Muscle layer of colon (tissue), 2 donors: ENCODE data around the gene IL31.
A peak's percentile ranks its signal among the peaks of the same experiment; 100 is the strongest.

Experiments
- H3K27ac ChIP-seq: one replicate; pipeline ENCODE4 v1.7.0; 2013; ENCODE audit warnings: low read depth, mild to moderate bottlenecking, low read length, moderate library complexity
- H3K27me3 ChIP-seq, 2 donors: one replicate each; pipeline ENCODE4 v1.7.0; 2013; ENCODE audit warnings: low read length in 2 of 2, mild to moderate bottlenecking in 2 of 2; ENCODE audit not compliant: insufficient read depth in 2 of 2, control insufficient read depth in 1 of 2
- H3K36me3 ChIP-seq: one replicate; pipeline ENCODE4 v1.7.0; 2013; ENCODE audit warnings: mild to moderate bottlenecking, low read length; ENCODE audit not compliant: insufficient read depth
- H3K4me1 ChIP-seq: one replicate; pipeline ENCODE4 v1.7.0; 2013; ENCODE audit warnings: mild to moderate bottlenecking, low read length; ENCODE audit not compliant: insufficient read depth
- H3K4me3 ChIP-seq, 2 donors: one replicate each; pipeline ENCODE4 v1.7.0; 2013; ENCODE audit warnings: low read length in 2 of 2, low read depth in 1 of 2, mild to moderate bottlenecking in 1 of 2, moderate library complexity in 1 of 2
- H3K9ac ChIP-seq: one replicate; pipeline ENCODE4 v1.7.0; 2013; ENCODE audit warnings: low read length
- H3K9me3 ChIP-seq: one replicate; pipeline ENCODE4 v1.7.0; 2013; ENCODE audit warnings: mild to moderate bottlenecking, low read length
- donor health status: abdominal sarcoma.
- donor health status: Adenocarcinoma of cecum.

The IL31 gene

GRCh38 chr12:122174155-122174845 is at the start of gene IL31:
IL31 (minus strand) TSS chr12:122174221; CDS start chr12:122174172, 49 bp downstream.
- no peaks in the 10 kb centered on the region for H3K4me1 ChIP-seq
- no peaks in the 10 kb centered on the region for H3K36me3 ChIP-seq
- no peak within 1 kb of the TSS for H3K9ac ChIP-seq
- no peaks in the 10 kb centered on the region for H3K9me3 ChIP-seq
- H3K27me3 ChIP-seq = peaks cover 0 to 6% of the 10 kb centered on the region in 2 donors
- no peak within 1 kb of the TSS for H3K4me3 ChIP-seq
- no peak within 1 kb of the TSS for H3K27ac ChIP-seq

DNA sequence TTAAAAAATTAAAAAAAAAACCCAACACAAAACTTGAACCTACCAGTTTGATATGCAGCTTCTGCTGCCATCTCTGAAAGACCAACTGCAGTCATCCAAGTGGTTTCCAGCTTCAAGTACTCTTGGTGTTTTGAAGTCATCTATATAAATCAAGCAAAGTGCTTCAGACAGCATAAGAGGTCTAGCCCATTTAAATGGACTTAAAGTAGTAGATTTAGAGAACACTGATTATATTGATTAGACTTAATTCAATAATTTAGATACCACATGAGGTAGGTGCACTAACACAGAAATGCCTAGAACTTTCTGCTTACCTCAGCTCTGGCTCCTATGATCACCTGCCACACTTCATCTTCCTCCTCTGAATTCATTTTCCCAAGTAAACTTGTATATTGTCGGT is 42.4 kb upstream of the IL31 start:
- no peak overlapping the region for H3K4me3 ChIP-seq
- no peak overlapping the region for H3K9ac ChIP-seq
- H3K4me1 ChIP-seq = no peaks in the 10 kb centered on the region
- H3K27me3 ChIP-seq = no peaks in the 10 kb centered on the region
- peaks cover 79% of the 10 kb centered on the region for H3K36me3 ChIP-seq
- no peaks in the 10 kb centered on the region for H3K9me3 ChIP-seq
- no peak overlapping the region for H3K27ac ChIP-seq

DNA sequence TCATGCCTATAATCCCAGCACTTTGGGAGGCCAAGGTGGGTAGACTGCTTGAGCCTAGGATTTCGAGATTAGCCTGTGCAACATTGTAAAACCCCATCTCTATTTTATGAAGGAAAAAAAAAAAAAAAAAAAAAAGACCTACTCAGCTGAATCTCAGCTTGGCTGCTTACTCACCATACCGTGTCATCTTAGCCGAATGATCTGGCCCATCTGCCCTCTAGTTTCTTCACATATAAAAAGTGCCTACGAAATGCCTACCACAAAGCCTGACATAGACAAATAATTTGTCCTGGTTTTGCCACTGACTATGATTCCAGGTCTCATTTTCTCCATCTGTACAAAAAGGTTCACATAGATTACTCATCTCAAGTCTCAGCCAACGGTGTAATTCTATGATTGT is 41.8 kb upstream of the IL31 start:
- no peak overlapping the region for H3K27ac ChIP-seq
- H3K4me1 ChIP-seq = no peaks in the 10 kb centered on the region
- H3K27me3 ChIP-seq = no peaks in the 10 kb centered on the region
- no peak overlapping the region for H3K9ac ChIP-seq
- H3K9me3 ChIP-seq = no peaks in the 10 kb centered on the region
- H3K4me3 ChIP-seq = no peak overlapping the region
- H3K36me3 ChIP-seq = peaks cover 76% of the 10 kb centered on the region

DNA sequence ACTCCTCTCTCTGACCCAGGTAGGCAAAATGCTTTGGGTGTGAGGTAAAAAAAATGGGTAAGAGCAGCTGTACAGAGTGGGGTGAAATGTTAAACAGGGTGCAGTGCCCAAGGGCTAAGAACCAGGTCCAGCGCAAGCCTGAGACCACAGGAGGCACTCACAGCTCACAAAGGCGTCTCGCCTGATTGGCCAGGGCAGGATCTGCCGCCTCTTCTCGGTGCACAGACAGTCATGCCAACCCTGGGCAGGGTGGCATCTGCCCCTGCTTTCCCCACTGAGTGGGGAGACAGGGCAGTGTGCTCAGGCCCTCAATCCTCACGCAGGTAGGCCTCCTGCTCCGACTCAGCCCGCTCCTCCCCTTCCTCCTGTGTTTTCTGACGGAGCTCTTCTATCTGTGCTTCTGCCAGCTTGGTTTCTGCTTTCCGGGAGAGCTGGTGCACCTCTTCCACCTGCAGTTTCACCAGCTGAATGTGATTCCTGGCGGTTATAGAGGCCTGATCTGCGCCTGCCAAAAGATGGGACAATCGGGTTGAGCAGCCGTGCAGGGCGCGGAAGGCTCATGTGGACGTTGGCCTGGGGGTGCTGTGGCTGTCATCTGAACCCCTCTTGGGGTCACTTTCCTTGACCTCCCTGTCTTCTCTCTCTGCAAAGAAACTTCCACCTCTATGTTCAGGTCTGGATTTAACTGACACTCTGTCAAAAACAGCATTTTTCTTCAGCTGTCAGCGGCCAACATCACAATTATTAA is 34.2 kb upstream of the IL31 start:
- Histone ChIP-seq H3K27me3 (peaks cover 11 to 23% of the 10 kb centered on the region in 2 donors), H3K4me1 (no peaks in the 10 kb centered on the region), H3K36me3 (peaks cover 50% of the 10 kb centered on the region), H3K9ac (no peak overlapping the region), H3K9me3 (no peaks in the 10 kb centered on the region), H3K27ac (no peak overlapping the region), H3K4me3 (no peak overlapping the region)

- H3K27me3 ChIP-seq = peaks cover 16 to 31% of the 10 kb centered on the region in 2 donors
- H3K36me3 ChIP-seq = peaks cover 42% of the 10 kb centered on the region
- no peaks in the 10 kb centered on the region for H3K4me1 ChIP-seq
- no peak overlapping the region for H3K27ac ChIP-seq
- H3K4me3 ChIP-seq = no peak overlapping the region
- no peak overlapping the region for H3K9ac ChIP-seq
- H3K9me3 ChIP-seq = no peaks in the 10 kb centered on the region
Observed at GRCh38 chr12:122207391-122207790, 33.4 kb upstream of the IL31 start.

DNA sequence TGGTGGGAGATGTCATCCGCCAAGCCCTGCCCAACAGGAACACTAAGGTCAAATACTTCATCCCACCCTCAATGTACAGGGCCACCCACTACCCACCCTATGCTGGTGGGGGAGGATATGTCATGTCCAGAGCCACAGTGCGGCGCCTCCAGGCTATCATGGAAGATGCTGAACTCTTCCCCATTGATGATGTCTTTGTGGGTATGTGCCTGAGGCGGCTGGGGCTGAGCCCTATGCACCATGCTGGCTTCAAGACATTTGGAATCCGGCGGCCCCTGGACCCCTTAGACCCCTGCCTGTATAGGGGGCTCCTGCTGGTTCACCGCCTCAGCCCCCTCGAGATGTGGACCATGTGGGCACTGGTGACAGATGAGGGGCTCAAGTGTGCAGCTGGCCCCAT is 33.0 kb upstream of the IL31 start:
- H3K27me3 ChIP-seq = peaks cover 17 to 31% of the 10 kb centered on the region in 2 donors
- H3K36me3 ChIP-seq = peaks cover 37% of the 10 kb centered on the region
- no peaks in the 10 kb centered on the region for H3K9me3 ChIP-seq

DNA sequence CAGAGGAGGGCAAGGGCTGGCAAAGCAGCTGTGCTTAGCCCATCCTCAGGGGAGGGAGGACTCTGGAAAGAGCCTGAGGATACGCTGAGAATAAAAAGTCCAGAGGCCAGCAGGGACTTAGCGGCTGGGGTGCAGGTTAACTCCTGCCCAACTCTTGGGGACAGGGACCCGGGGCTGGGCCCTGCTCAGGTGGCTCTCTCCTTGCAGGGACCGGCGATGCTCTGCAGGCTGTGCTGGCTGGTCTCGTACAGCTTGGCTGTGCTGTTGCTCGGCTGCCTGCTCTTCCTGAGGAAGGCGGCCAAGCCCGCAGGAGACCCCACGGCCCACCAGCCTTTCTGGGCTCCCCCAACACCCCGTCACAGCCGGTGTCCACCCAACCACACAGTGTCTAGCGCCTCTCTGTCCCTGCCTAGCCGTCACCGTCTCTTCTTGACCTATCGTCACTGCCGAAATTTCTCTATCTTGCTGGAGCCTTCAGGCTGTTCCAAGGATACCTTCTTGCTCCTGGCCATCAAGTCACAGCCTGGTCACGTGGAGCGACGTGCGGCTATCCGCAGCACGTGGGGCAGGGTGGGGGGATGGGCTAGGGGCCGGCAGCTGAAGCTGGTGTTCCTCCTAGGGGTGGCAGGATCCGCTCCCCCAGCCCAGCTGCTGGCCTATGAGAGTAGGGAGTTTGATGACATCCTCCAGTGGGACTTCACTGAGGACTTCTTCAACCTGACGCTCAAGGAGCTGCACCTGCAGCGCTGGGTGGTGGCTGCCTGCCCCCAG is 32.3 kb upstream of the IL31 start:
- no peak overlapping the region for H3K4me3 ChIP-seq
- peaks cover 23 to 37% of the 10 kb centered on the region in 2 donors for H3K27me3 ChIP-seq
- no peak overlapping the region for H3K9ac ChIP-seq
- no peaks in the 10 kb centered on the region for H3K4me1 ChIP-seq
- H3K9me3 ChIP-seq = no peaks in the 10 kb centered on the region
- peaks cover 33% of the 10 kb centered on the region for H3K36me3 ChIP-seq
- no peak overlapping the region for H3K27ac ChIP-seq

More for the DNA sequence above, 33.0 kb upstream of the IL31 start:
- H3K4me3 ChIP-seq = no peak overlapping the region
- no peaks in the 10 kb centered on the region for H3K4me1 ChIP-seq
- H3K9ac ChIP-seq = no peak overlapping the region
- H3K27ac ChIP-seq = no peak overlapping the region

GRCh38 chr12:122205053-122205925 is 31.3 kb upstream of the IL31 start:
- H3K9ac ChIP-seq = no peak overlapping the region
- no peak overlapping the region for H3K27ac ChIP-seq
- H3K27me3 ChIP-seq = peaks cover 30 to 47% of the 10 kb centered on the region in 2 donors
- peaks cover 31% of the 10 kb centered on the region for H3K36me3 ChIP-seq
- no peak overlapping the region for H3K4me3 ChIP-seq
- H3K4me1 ChIP-seq = no peaks in the 10 kb centered on the region
- no peaks in the 10 kb centered on the region for H3K9me3 ChIP-seq

DNA sequence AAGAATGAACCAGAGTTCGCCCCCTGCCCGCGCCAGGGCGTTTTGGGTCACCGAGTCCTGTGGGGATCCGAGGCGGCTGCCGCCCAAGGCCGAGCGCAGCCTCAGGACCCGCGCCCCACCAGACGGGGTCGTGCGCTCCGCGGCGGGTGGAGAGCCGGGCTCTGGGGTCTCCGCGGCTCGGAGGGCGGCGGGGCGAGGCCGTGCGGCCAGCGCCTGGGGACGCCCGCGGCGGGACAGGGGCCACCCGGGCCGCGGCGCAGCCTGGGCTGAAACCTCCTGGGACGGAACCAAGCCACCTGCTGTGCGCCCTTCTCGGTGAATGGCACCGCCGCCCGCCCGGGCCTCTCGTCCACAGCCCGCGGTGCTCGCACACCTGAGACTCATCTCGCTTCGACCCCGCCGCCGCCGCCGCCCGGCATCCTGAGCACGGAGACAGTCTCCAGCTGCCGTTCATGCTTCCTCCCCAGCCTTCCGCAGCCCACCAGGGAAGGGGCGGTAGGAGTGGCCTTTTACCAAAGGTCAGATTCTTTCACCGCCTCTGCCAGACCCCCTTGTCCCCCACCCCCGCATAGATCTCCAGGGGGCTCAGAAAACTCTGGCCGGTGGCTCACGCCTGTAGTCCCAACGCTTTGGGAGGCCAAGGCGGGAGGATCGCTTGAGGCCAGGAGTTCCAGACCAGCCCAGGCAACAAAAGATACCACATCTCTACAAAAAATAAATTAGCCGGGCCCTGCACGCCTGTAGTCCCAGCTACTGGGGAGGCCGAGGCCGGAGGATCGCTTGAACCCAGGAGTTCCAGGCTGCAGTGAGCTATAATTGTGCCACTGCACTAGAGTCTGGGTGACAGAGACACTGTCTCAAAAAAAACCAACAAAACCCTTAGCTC is 30.4 kb upstream of the IL31 start:
- Histone ChIP-seq H3K9me3 (no peaks in the 10 kb centered on the region), H3K4me1 (no peaks in the 10 kb centered on the region), H3K36me3 (peaks cover 24% of the 10 kb centered on the region), H3K4me3 (peak overlapping the region; percentile 7 to 18), H3K27ac (no peak overlapping the region), H3K27me3 (peaks cover 32 to 53% of the 10 kb centered on the region in 2 donors), H3K9ac (no peak overlapping the region)
